Measurements from ENCODE around the gene ATRAID.

DNA sequence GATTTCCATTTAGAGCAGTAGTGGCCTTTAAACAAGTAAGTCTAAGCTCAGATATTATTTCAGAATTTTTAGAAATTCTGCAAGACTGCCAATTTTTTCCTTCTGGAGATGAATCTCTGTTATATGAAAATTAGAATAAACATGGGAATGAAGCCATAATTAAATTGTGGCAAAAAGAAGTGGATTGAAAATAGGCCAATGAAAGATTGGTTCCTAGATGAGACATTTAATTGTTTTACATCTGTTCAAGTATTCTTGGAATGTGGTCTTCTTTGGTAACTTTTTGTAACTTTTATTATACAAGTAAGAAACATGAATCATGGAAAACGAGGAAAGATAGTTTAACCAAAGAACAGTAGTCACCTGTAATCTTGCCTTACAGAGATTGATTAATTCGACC lies 15.7 kb downstream of the ATRAID start:
- no peak for TF ChIP-seq POLR2A (IDR thresholded peaks at IDR 0.05)
- TF ChIP-seq, protein P1, sequence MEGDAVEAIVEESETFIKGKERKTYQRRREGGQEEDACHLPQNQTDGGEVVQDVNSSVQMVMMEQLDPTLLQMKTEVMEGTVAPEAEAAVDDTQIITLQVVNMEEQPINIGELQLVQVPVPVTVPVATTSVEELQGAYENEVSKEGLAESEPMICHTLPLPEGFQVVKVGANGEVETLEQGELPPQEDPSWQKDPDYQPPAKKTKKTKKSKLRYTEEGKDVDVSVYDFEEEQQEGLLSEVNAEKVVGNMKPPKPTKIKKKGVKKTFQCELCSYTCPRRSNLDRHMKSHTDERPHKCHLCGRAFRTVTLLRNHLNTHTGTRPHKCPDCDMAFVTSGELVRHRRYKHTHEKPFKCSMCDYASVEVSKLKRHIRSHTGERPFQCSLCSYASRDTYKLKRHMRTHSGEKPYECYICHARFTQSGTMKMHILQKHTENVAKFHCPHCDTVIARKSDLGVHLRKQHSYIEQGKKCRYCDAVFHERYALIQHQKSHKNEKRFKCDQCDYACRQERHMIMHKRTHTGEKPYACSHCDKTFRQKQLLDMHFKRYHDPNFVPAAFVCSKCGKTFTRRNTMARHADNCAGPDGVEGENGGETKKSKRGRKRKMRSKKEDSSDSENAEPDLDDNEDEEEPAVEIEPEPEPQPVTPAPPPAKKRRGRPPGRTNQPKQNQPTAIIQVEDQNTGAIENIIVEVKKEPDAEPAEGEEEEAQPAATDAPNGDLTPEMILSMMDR (IDR thresholded peaks at IDR 0.05): no peak

Measured in stomach (tissue), 4 donors.